ENCODE data around the gene TSPEAR. TPM values are rescaled to one million over a fixed set of nuclear protein-coding genes. Genes with fewer than 3 reads are reported as not detected.
A peak's percentile ranks its signal among the peaks of the same experiment; 100 is the strongest.
"Not testable (repeated sequence)": the region's sequence is repeated elsewhere in the genome, so short reads cannot be mapped to it uniquely, and the experiment has no call there.

TSPEAR gene
- polyA plus RNA-seq, 3 donors from 2014 or later, result not detected

DNA sequence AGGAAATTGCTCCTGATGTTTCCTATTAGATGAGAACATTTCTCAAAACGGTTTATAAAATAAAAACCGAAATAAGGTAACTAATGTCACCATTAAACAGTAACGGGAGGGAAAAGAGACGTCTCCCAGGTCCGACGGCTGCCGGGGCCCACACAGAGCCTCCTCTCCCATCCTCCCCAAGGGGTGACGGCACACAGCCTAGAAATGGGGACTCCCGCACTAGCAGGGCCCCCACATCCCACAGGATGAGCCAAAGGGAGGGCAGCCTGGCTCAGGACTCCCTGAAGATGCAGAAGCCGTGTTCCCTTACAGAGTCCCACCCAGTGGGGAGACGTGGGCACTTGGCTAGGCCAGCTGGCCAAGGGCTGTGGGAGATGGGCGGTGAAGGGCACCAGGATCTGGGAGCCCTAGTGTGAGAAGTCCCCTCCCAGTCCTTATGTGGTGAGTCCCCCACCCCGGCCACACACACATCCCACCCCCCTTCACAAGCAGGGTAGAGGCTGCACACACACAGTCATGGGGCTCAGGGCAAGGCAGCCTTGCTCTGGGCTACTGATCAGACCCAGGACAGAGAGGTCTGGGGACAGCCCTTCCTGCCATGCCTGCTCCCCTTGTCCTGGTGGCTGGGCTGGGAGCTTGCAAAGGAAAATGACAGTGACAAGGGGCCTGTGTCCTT lies 156.0 kb downstream of the TSPEAR start:
- DNase-seq, result no peak
- Mint-ChIP-seq H3K27ac (no peak overlapping the region), H3K4me3 (no peak overlapping the region), H3K27me3 (ENCODE audit: low read depth in 3 of 3) (peaks cover 2 to 6% (median 2%) of the 10 kb centered on the region in 3 donors), H3K9me3 (peaks cover 0 to 2% (median 0%) of the 10 kb centered on the region in 6 donors), H3K4me1 (no peaks in the 10 kb centered on the region), H3K36me3 (peaks cover 0 to 3% (median 0%) of the 10 kb centered on the region in 3 donors)

- no peak for DNase-seq
- Mint-ChIP-seq H3K9me3 (peaks cover 0 to 2% (median under 1%) of the 10 kb centered on the region in 6 donors), H3K4me1 (peaks cover 17 to 20% of the 10 kb centered on the region in 2 donors), H3K27ac (no peak overlapping the region), H3K4me3 (no peak overlapping the region), H3K27me3 (ENCODE audit: low read depth in 3 of 3) (peaks cover 3 to 4% (median 3%) of the 10 kb centered on the region in 3 donors), H3K36me3 (peaks cover 0 to 5% (median 2%) of the 10 kb centered on the region in 3 donors)
These were observed 158.7 kb downstream of the TSPEAR start for GRCh38 chr21:44552681-44553080.

DNA sequence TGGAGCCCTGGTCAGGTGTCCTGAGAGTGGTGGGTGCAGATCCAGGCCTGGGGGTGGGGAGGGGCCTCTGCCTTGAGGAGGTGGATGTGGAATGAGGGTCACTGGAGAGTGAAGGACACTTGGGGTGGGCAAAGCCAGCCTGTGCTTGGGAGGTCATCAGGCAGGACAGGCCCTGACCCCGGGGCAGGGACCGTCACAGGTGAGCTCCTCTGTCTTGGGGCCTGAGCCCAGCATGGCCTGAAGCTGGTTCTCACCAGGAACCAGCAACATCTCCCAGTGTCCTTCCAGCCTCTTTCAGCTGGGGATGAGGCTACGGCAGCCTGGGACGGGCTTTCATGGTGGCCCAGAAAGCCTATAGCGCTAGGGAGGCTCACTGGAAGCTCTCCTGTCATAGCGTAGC lies 159.2 kb downstream of the TSPEAR start:
- Mint-ChIP-seq H3K27ac (no peak overlapping the region), H3K27me3 (ENCODE audit: low read depth in 3 of 3) (peaks cover 3 to 4% (median 4%) of the 10 kb centered on the region in 3 donors), H3K4me3 (no peak overlapping the region), H3K9me3 (peaks cover 4 to 8% (median 5%) of the 10 kb centered on the region in 6 donors), H3K36me3 (peaks cover 5 to 11% (median 7%) of the 10 kb centered on the region in 3 donors), H3K4me1 (peaks cover 22 to 25% of the 10 kb centered on the region in 2 donors)
- DNase-seq, result no peak

DNA sequence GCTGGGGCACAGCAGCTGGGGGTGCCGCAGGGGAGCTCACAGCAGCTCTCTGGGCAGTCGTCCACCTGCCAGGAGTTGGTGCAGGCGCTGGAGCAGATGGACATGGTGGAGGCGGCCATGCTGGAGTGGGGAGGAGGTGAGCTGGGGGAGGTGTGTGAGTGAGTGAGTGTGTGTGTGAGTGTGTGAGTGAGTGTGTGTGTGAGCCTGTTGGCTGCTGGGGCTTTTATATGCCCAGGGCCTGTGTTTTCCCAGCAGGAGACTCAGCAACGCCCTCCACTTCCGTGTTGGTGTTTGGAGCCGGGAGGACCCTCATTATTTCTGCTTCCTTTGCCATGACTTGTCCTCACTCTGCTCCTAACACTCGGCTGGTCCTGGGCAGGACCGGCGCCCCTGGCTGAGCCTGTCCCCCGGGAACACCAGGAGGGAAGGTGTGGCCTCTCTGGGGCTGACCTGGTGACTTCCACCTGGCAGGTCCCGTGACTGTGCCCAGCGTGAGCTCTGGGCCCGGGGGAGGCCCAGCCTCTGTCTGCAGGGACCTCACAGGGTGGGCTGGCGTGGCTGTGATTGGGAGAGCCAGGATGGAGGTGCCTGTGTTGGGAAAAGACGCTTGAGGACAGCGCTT lies 159.9 kb downstream of the TSPEAR start, which contains the start of gene KRTAP10-2:
Gene KRTAP10-2, minus strand, starts transcription at position 166 of the 622 bp plus-strand sequence. Its CDS starts 47 bp downstream, at position 119.
- Mint-ChIP-seq H3K4me3 (no peak within 1 kb of the TSS), H3K27ac (peak within 1 kb of the TSS in 1 of 6 donors; percentile 35), H3K27me3 (ENCODE audit: low read depth in 3 of 3) (peaks cover 3 to 6% (median 4%) of the 10 kb centered on the region in 3 donors), H3K36me3 (peaks cover 11 to 15% (median 14%) of the 10 kb centered on the region in 3 donors), H3K9me3 (peaks cover 10 to 14% (median 12%) of the 10 kb centered on the region in 6 donors), H3K4me1 (peaks cover 26 to 31% of the 10 kb centered on the region in 2 donors)
- DNase-seq, result no peak

DNA sequence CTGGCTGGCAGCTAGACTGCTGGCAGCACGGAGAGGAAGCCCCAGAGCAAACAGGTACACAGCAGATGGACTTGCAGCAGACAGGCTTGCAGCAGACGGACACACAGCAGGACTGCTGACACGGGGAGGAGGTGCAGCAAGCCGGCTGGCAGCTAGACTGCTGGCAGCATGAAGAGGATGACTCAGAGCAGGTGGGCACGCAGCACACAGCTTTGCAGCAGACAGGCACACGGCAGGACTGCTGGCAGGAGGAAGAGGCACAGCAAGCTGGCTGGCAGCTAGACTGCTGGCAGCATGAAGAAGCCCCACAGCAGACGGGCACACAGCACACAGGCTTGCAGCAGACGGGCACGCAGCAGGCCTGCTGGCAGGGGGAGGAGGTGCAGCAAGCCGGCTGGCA lies 160.6 kb downstream of the TSPEAR start:
- Mint-ChIP-seq H3K9me3 (peaks cover 10 to 21% (median 12%) of the 10 kb centered on the region in 6 donors), H3K4me1 (peaks cover 26 to 31% of the 10 kb centered on the region in 2 donors), H3K27me3 (ENCODE audit: low read depth in 3 of 3) (peaks cover 3 to 6% (median 4%) of the 10 kb centered on the region in 3 donors), H3K4me3 (no peak overlapping the region), H3K27ac (peak overlapping the region in 1 of 6 donors; percentile 35), H3K36me3 (peaks cover 13 to 15% (median 14%) of the 10 kb centered on the region in 3 donors)
- DNase-seq, result no peak

- H3K27me3 Mint-ChIP-seq (ENCODE audit: low read depth in 3 of 3), result not testable (repeated sequence)
- Mint-ChIP-seq H3K36me3 (peaks cover 14 to 17% (median 15%) of the 10 kb centered on the region in 3 donors), H3K4me1 (peaks cover 26 to 32% of the 10 kb centered on the region in 2 donors)
These were observed 161.1 kb downstream of the TSPEAR start for GRCh38 chr21:44550285-44550684.

DNA sequence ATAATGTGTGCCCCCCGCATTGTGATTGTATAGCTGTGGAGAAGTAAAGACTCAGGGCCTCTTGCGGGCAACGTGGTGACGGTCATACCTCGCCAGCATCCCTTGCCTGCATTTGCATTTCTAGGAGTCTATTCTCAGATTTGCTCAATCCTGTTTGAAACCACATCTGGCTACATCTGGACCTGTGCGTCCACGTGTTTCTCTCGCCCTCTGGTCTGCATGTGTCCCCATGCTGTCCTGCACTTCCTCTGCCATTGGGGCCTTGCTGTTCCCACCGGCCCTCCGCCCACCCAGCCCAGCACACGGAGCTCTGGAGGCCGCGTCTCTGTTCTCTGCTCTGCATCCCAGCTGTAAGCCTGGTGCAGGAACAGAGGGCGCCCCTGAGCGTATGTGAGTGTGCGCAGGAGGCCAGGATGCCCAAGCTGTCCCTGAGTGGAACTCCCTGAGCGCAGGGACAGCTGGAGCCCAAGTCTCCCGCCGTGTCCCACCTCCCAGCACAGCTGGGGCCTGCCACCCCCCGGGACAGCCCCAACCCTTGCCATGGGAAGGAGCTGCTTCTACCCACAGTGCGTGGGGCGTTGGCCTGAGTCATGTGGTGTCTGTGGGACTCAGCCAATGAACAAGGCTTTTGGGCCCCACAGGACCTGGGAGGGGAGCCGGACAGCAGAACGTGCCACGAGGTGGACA lies 161.7 kb downstream of the TSPEAR start:
- Mint-ChIP-seq H3K36me3 (peaks cover 12 to 17% (median 14%) of the 10 kb centered on the region in 3 donors), H3K4me1 (peaks cover 26 to 32% of the 10 kb centered on the region in 2 donors), H3K27ac (peak overlapping the region in 3 of 6 donors; percentile 7 to 76 (median 45)), H3K27me3 (ENCODE audit: low read depth in 3 of 3) (peaks cover 0 to 9% (median 8%) of the 10 kb centered on the region in 3 donors), H3K4me3 (no peak overlapping the region), H3K9me3 (peaks cover 11 to 27% (median 16%) of the 10 kb centered on the region in 6 donors)
- DNase-seq, result no peak

More at GRCh38 chr21:44550285-44550684, 161.1 kb downstream of the TSPEAR start:
- H3K4me3 Mint-ChIP-seq, DNase-seq, H3K27ac Mint-ChIP-seq: not testable (repeated sequence)
- peaks cover 11 to 26% (median 16%) of the 10 kb centered on the region in 6 donors for H3K9me3 Mint-ChIP-seq

GRCh38 chr21:44548922-44549321 lies 162.4 kb downstream of the TSPEAR start:
- Mint-ChIP-seq H3K9me3 (peaks cover 11 to 27% (median 16%) of the 10 kb centered on the region in 6 donors), H3K4me3 (no peak overlapping the region), H3K36me3 (peaks cover 12 to 17% (median 14%) of the 10 kb centered on the region in 3 donors), H3K27me3 (ENCODE audit: low read depth in 3 of 3) (peaks cover 0 to 9% (median 8%) of the 10 kb centered on the region in 3 donors), H3K27ac (peak overlapping the region in 4 of 6 donors; percentile 7 to 76 (median 48)), H3K4me1 (peaks cover 26 to 32% of the 10 kb centered on the region in 2 donors)
- no peak for DNase-seq

GRCh38 chr21:44548381-44548780 lies 163.0 kb downstream of the TSPEAR start:
- Mint-ChIP-seq H3K4me3 (peak overlapping the region in 4 of 5 donors; percentile 23 to 86 (median 51)), H3K36me3 (peaks cover 12 to 17% (median 14%) of the 10 kb centered on the region in 3 donors), H3K9me3 (peaks cover 11 to 27% (median 16%) of the 10 kb centered on the region in 6 donors), H3K27ac (peak overlapping the region in 4 of 6 donors; percentile 51 to 87 (median 70)), H3K4me1 (peaks cover 26 to 32% of the 10 kb centered on the region in 2 donors), H3K27me3 (ENCODE audit: low read depth in 3 of 3) (peaks cover 0 to 9% (median 8%) of the 10 kb centered on the region in 3 donors)
- DNase-seq, result no peak

- Mint-ChIP-seq H3K9me3 (peaks cover 11 to 27% (median 16%) of the 10 kb centered on the region in 6 donors), H3K27me3 (ENCODE audit: low read depth in 3 of 3) (peaks cover 0 to 9% (median 8%) of the 10 kb centered on the region in 3 donors), H3K36me3 (peaks cover 12 to 17% (median 14%) of the 10 kb centered on the region in 3 donors), H3K4me1 (peaks cover 26 to 32% of the 10 kb centered on the region in 2 donors), H3K4me3 (peak overlapping the region; percentile 57 to 89 (median 81)), H3K27ac (peak overlapping the region; percentile 58 to 96 (median 89))
- peak in 2 of 3 donors; percentile 11 to 29 for DNase-seq
These were observed 163.6 kb downstream of the TSPEAR start for GRCh38 chr21:44547656-44548331.

GRCh38 chr21:44544566-44544965 lies 166.8 kb downstream of the TSPEAR start:
- Mint-ChIP-seq H3K4me3 (no peak overlapping the region), H3K27ac (no peak overlapping the region), H3K27me3 (ENCODE audit: low read depth in 3 of 3) (peaks cover 0 to 9% (median 6%) of the 10 kb centered on the region in 3 donors), H3K36me3 (peaks cover 12 to 17% (median 14%) of the 10 kb centered on the region in 3 donors), H3K4me1 (peaks cover 26 to 31% of the 10 kb centered on the region in 2 donors), H3K9me3 (peaks cover 11 to 27% (median 16%) of the 10 kb centered on the region in 6 donors)
- no peak for DNase-seq

- no peak for DNase-seq
- H3K4me1 Mint-ChIP-seq, result peaks cover 9 to 13% of the 10 kb centered on the region in 2 donors
- H3K9me3 Mint-ChIP-seq, result peaks cover 11 to 25% (median 16%) of the 10 kb centered on the region in 6 donors
- H3K27ac Mint-ChIP-seq, result no peak overlapping the region
- peaks cover 10 to 17% (median 12%) of the 10 kb centered on the region in 3 donors for H3K36me3 Mint-ChIP-seq
- H3K4me3 Mint-ChIP-seq, result no peak overlapping the region
- peaks cover 1 to 7% (median 6%) of the 10 kb centered on the region in 3 donors for H3K27me3 Mint-ChIP-seq (ENCODE audit: low read depth in 3 of 3)
These were observed 168.7 kb downstream of the TSPEAR start for GRCh38 chr21:44542716-44543115.
